ENCODE data around the gene ZCCHC14. TPM values are rescaled to one million over a fixed set of nuclear protein-coding genes. Genes with fewer than 3 reads are reported as not detected.

ZCCHC14 gene
- total RNA-seq, 2 experiments from 2014 or later = 4.6 to 5.9 TPM

DNA sequence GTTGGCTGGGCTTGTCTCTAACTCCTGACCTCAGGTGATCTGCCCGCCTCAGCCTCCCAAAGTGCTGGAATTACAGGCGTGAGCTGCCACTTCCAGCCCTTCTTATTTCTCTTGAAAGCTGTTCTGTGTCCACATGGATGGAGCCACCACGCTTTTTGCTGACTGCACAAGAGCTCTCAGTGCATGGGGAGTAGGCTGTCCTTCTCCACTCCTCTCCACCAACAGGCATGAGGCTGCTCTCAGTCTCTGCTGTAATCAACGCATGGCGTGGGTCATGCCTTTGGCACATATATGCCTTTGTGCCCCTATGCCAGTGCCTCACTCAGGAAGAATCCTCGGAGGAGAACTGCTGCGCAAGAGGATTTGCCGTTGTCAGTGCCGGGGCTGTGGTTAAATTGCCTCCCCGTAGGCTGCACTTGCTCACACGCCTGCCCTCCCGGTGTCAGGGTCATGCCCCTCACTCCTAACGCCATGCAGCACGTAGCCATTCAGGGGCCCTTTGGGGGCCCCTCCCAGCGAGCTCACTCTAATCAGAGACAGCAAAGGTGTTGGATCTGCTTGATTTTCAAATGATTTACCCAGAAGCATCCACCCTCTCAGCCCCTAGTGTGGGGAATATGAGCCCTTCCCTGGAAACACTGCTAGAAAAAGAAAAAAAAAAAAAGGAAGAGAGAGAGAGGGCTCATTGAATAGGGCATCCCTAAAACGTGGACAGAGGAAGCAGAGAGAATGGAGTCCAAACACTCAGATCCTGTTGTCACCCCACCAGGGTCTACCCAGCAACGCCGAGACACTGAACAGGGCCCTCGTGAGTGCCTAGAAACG, 47.5 kb upstream of the ZCCHC14 start:
- no peaks in the 10 kb centered on the region for H3K9me3 Mint-ChIP-seq
- TF ChIP-seq, protein P1, sequence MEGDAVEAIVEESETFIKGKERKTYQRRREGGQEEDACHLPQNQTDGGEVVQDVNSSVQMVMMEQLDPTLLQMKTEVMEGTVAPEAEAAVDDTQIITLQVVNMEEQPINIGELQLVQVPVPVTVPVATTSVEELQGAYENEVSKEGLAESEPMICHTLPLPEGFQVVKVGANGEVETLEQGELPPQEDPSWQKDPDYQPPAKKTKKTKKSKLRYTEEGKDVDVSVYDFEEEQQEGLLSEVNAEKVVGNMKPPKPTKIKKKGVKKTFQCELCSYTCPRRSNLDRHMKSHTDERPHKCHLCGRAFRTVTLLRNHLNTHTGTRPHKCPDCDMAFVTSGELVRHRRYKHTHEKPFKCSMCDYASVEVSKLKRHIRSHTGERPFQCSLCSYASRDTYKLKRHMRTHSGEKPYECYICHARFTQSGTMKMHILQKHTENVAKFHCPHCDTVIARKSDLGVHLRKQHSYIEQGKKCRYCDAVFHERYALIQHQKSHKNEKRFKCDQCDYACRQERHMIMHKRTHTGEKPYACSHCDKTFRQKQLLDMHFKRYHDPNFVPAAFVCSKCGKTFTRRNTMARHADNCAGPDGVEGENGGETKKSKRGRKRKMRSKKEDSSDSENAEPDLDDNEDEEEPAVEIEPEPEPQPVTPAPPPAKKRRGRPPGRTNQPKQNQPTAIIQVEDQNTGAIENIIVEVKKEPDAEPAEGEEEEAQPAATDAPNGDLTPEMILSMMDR (IDR thresholded peaks at IDR 0.05) = no peak

DNA sequence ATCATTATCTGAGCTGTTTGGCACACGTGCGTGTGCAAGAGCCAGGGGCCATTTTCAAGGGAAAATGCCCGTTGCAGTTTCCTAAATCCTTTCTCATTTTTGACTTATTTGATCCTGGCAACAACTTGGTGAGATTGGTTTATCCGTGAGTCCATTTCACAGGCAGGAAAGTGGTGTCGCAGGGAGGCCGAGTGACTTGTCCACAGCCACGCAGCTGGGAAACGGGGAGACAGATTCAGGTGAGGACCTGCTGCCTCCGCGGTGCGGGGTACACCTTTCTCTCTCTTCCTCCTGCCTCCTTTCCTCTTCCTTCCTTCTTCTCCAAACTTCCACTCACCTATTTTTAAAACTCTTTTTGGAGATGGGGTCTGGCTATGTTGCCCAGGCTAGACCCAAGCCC, 46.3 kb upstream of the ZCCHC14 start:
- Mint-ChIP-seq H3K9me3 (peaks cover 1% of the 10 kb centered on the region), H3K27me3 (peaks cover 27% of the 10 kb centered on the region), H3K4me3 (no peak overlapping the region), H3K36me3 (ENCODE audit: low read depth) (no peaks in the 10 kb centered on the region), H3K27ac (no peak overlapping the region), H3K4me1 (ENCODE audit: low read depth) (peaks cover 11% of the 10 kb centered on the region)
- intact Hi-C loops (cut with micrococcal nuclease) = no loop called here
- DNase-seq (no peak), ATAC-seq (no peak)
- ChIA-PET CTCF (interaction anchor here (1.4 kb wide), 1 partner anchor 97 kb away, joined by 4 read pairs; no protein-coding TSS in a partner anchor), POLR2A (no interaction called here)
- TF ChIP-seq, protein P1 (IDR thresholded peaks at IDR 0.05) = no peak

More for the DNA sequence above, 47.5 kb upstream of the ZCCHC14 start:
- ATAC-seq (no peak), DNase-seq (no peak)
- intact Hi-C loops (cut with micrococcal nuclease) = no loop called here
- Mint-ChIP-seq H3K27me3 (peaks cover 27% of the 10 kb centered on the region), H3K27ac (no peak overlapping the region), H3K4me3 (no peak overlapping the region), H3K4me1 (ENCODE audit: low read depth) (peaks cover 11% of the 10 kb centered on the region), H3K36me3 (ENCODE audit: low read depth) (no peaks in the 10 kb centered on the region)
- ChIA-PET POLR2A (interaction anchor here (1.1 kb wide), 1 partner anchor 91 kb away, joined by 3 read pairs; no protein-coding TSS in a partner anchor), CTCF (interaction anchor here (1.4 kb wide), 1 partner anchor 96 kb away, joined by 4 read pairs; no protein-coding TSS in a partner anchor)

DNA sequence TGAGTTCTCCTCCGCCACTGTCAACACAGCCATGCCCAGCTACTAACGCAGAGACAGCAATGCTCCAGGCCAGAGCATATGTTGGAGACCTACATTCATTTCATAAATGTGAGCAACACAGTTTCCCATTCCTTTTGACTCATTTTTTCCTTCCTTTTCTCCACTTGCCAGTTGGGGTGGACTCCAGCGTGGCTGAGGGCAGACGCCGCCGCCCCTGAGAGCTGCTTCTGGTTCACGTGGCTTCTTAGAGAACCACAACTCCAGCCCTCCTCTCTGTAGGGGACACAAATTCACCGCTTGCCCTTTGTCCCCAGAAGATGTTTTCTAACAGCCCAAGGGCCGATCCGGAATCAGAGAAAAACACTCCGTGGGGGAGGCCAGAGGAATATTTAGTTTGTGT, 45.8 kb upstream of the ZCCHC14 start:
- ATAC-seq (peak; percentile 61), DNase-seq (peak; percentile 31)
- Mint-ChIP-seq H3K9me3 (peaks cover 1% of the 10 kb centered on the region), H3K27me3 (peaks cover 24% of the 10 kb centered on the region), H3K27ac (no peak overlapping the region), H3K36me3 (ENCODE audit: low read depth) (no peaks in the 10 kb centered on the region), H3K4me3 (no peak overlapping the region), H3K4me1 (ENCODE audit: low read depth) (peaks cover 9% of the 10 kb centered on the region)
- TF ChIP-seq, protein P1 (IDR thresholded peaks at IDR 0.05) = no peak
- ChIA-PET CTCF (interaction anchor here (1.4 to 1.7 kb wide), 2 partner anchors 33 to 97 kb away, joined by 4 to 8 read pairs; no protein-coding TSS in a partner anchor), POLR2A (interaction anchor here (0.8 kb wide), 1 partner anchor 80 kb away, joined by 3 read pairs; no protein-coding TSS in a partner anchor)
- intact Hi-C loops (cut with micrococcal nuclease) = no loop called here

DNA sequence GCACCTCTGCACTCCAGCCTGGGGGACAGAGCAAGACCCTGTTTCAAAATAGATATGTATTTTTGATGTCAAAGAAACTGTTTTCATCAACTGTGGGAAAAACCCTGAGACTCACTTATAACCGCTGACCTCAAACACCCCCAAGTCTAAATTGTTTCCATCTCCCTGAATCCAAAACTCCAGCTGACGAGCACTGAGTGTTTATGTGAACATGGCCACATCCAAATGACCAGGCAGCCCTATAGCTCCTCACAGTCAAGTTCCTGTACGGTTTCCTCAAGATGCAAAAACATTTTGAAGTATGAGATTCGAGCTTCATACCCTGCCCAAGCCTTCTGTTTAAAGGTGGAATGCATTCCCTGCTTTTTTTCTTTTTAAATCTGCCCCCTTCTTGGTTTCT, 45.3 kb upstream of the ZCCHC14 start:
- ChIA-PET CTCF (interaction anchor here (1.1 to 1.7 kb wide), 3 partner anchors 33 to 121 kb away, joined by 3 to 8 read pairs (median 4); no protein-coding TSS in a partner anchor), POLR2A (interaction anchor here (0.8 kb wide), 1 partner anchor 80 kb away, joined by 3 read pairs; no protein-coding TSS in a partner anchor)
- intact Hi-C loops (cut with micrococcal nuclease) = no loop called here
- peaks cover 2% of the 10 kb centered on the region for H3K36me3 Mint-ChIP-seq (ENCODE audit: low read depth)
- H3K9me3 Mint-ChIP-seq = peaks cover 3% of the 10 kb centered on the region
- TF ChIP-seq, protein P1 (IDR thresholded peaks at IDR 0.05) = no peak
- DNase-seq = peak; percentile 23
- peaks cover 8% of the 10 kb centered on the region for H3K4me1 Mint-ChIP-seq (ENCODE audit: low read depth)
- H3K4me3 Mint-ChIP-seq = no peak overlapping the region
- ATAC-seq = peak; percentile 56
- H3K27ac Mint-ChIP-seq = no peak overlapping the region
- H3K27me3 Mint-ChIP-seq = peaks cover 23% of the 10 kb centered on the region

DNA sequence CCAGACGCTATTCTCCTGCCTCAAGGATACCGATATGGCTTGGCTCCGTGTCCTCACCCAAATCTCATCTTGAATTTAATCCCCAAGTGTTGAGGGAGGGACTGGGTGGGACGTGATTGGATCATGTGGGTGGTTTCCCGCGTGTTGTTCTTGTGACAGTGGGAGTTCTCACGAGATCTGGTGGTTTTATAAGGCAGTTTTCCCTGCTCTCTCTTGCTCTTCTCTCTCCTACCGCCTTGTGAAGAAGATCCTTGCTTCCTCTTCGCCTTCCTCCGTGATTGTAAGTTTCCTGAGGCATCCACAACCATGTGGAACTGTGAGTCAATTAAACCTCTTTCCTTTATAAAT, 43.9 kb upstream of the ZCCHC14 start:
- H3K36me3 Mint-ChIP-seq (ENCODE audit: low read depth) = peaks cover 5% of the 10 kb centered on the region
- TF ChIP-seq, protein P1 (IDR thresholded peaks at IDR 0.05) = no peak
- no peak for ATAC-seq
- DNase-seq = no peak
- CTCF ChIA-PET = interaction anchor here (1.1 kb wide), 1 partner anchor 120 kb away, joined by 3 read pairs; no protein-coding TSS in a partner anchor
- POLR2A ChIA-PET = interaction anchor here (0.9 kb wide), 1 partner anchor 66 kb away, joined by 3 read pairs; no protein-coding TSS in a partner anchor
- intact Hi-C loops (cut with micrococcal nuclease) = no loop called here
- H3K4me3 Mint-ChIP-seq = no peak overlapping the region
- peaks cover 23% of the 10 kb centered on the region for H3K27me3 Mint-ChIP-seq
- peaks cover 8% of the 10 kb centered on the region for H3K4me1 Mint-ChIP-seq (ENCODE audit: low read depth)
- peaks cover 11% of the 10 kb centered on the region for H3K9me3 Mint-ChIP-seq
- no peak overlapping the region for H3K27ac Mint-ChIP-seq

All from activated CD8-positive, alpha-beta T cell treated with anti-CD3 and anti-CD28 coated beads for 36 hours (primary cell).